ENCODE measurements around the gene ZBTB11.
"Not testable (repeated sequence)": the region's sequence is repeated elsewhere in the genome, so short reads cannot be mapped to it uniquely, and the experiment has no call there.

Gene ZBTB11

GRCh38 chr3:101676765-101677435 lies at the start of gene ZBTB11:
Gene ZBTB11, minus strand, starts transcription at chr3:101677132. Its CDS starts 218 bp downstream, at chr3:101676914.
- peak within 1 kb of the TSS; percentile 90 for H3K27ac ChIP-seq
- peak; percentile 99 for DNase-seq (ENCODE audit: low read depth, low spot score)

- H3K27ac ChIP-seq = no peak overlapping the region
- no peak for DNase-seq (ENCODE audit: low read depth, low spot score)
These were observed 49.0 kb upstream of the ZBTB11 start for GRCh38 chr3:101725890-101726275.

- DNase-seq (ENCODE audit: low read depth, low spot score) = no peak
- H3K27ac ChIP-seq = peak overlapping the region; percentile 36
These were observed 48.4 kb upstream of the ZBTB11 start for GRCh38 chr3:101725194-101725889.

GRCh38 chr3:101724329-101725193 lies 47.6 kb upstream of the ZBTB11 start, which contains the start of gene CEP97:
Gene CEP97, plus strand, starts transcription at chr3:101724614. Its CDS starts 63 bp downstream, at chr3:101724677.
- DNase-seq (ENCODE audit: low read depth, low spot score) = peak; percentile 70
- H3K27ac ChIP-seq = peak within 1 kb of the TSS; percentile 36

- H3K27ac ChIP-seq = peak overlapping the region; percentile 84
- no peak for DNase-seq (ENCODE audit: low read depth, low spot score)
These were observed 45.7 kb upstream of the ZBTB11 start for GRCh38 chr3:101722394-101723173.

GRCh38 chr3:101720851-101721840 lies 44.2 kb upstream of the ZBTB11 start:
- H3K27ac ChIP-seq = peak overlapping the region; percentile 84
- peak; percentile 14 for DNase-seq (ENCODE audit: low read depth, low spot score)

- no peak for DNase-seq (ENCODE audit: low read depth, low spot score)
- H3K27ac ChIP-seq = no peak overlapping the region
These were observed 42.8 kb upstream of the ZBTB11 start for GRCh38 chr3:101719604-101720185.

GRCh38 chr3:101718455-101718854 lies 41.5 kb upstream of the ZBTB11 start:
- no peak for DNase-seq (ENCODE audit: low read depth, low spot score)
- H3K27ac ChIP-seq = no peak overlapping the region

GRCh38 chr3:101709126-101709525 lies 32.2 kb upstream of the ZBTB11 start:
- no peak overlapping the region for H3K27ac ChIP-seq
- DNase-seq (ENCODE audit: low read depth, low spot score) = no peak

GRCh38 chr3:101704639-101705038 lies 27.7 kb upstream of the ZBTB11 start:
- H3K27ac ChIP-seq = peak overlapping the region; percentile 96
- DNase-seq (ENCODE audit: low read depth, low spot score) = not testable (repeated sequence)

GRCh38 chr3:101703169-101703568 lies 26.2 kb upstream of the ZBTB11 start:
- H3K27ac ChIP-seq = peak overlapping the region; percentile 96
- DNase-seq (ENCODE audit: low read depth, low spot score) = peak; percentile 70

- H3K27ac ChIP-seq = peak overlapping the region; percentile 96
These were observed 25.8 kb upstream of the ZBTB11 start for GRCh38 chr3:101702726-101703125.

GRCh38 chr3:101701696-101702634 lies 25.0 kb upstream of the ZBTB11 start:
- H3K27ac ChIP-seq = peak overlapping the region; percentile 96
- DNase-seq (ENCODE audit: low read depth, low spot score) = no peak

More at GRCh38 chr3:101702726-101703125, 25.8 kb upstream of the ZBTB11 start:
- DNase-seq (ENCODE audit: low read depth, low spot score) = no peak

- no peak overlapping the region for H3K27ac ChIP-seq
- DNase-seq (ENCODE audit: low read depth, low spot score) = no peak
These were observed 18.9 kb upstream of the ZBTB11 start for GRCh38 chr3:101695779-101696372.

GRCh38 chr3:101694836-101695235 lies 17.9 kb upstream of the ZBTB11 start:
- DNase-seq (ENCODE audit: low read depth, low spot score); H3K27ac ChIP-seq: not testable (repeated sequence)

GRCh38 chr3:101693540-101693939 lies 16.6 kb upstream of the ZBTB11 start:
- DNase-seq (ENCODE audit: low read depth, low spot score); H3K27ac ChIP-seq: not testable (repeated sequence)
